Vagina (tissue), 2 donors: ENCODE results near the gene SLC9A7. TPM values are rescaled to one million over a fixed set of nuclear protein-coding genes. Genes with fewer than 3 reads are reported as not detected.
"Not testable (repeated sequence)": the region's sequence is repeated elsewhere in the genome, so short reads cannot be mapped to it uniquely, and the experiment has no call there.

ENCODE experiments used
- DNase-seq, 2 donors: peaks; one replicate each; pipeline ENCODE4 v3.0.0-alpha.2; 2017; ENCODE audit errors: extremely low spot score in 2 of 2
- H3K27ac ChIP-seq: fragments of 200-600 bp; sonication (generic); one replicate; pipeline ENCODE4 v1.5.1; 2019
- H3K27me3 ChIP-seq: fragments of 200-600 bp; sonication (generic); one replicate; pipeline ENCODE4 v1.5.1; 2019
- H3K36me3 ChIP-seq, 2 donors: fragments of 200-600 bp; sonication (generic); one replicate each; pipeline ENCODE4 v1.5.1; 2017 to 2019
- H3K4me1 ChIP-seq: fragments of 200-600 bp; sonication (generic); one replicate; pipeline ENCODE4 v1.5.1; 2019
- H3K4me3 ChIP-seq, 2 donors: fragments of 200-600 bp; sonication (generic); 1 replicate in 1 of 2; 2 replicates in 1 of 2; pipeline ENCODE4 v1.5.1; 2016 to 2019
- H3K9me3 ChIP-seq: fragments of 200-600 bp; sonication (generic); one replicate; pipeline ENCODE4 v1.5.1; 2019
- CTCF ChIP-seq, 3 experiments: fragments of 450-650 bp in 2 of 3; fragments of 200-600 bp in 1 of 3; sonication (generic) in 1 of 3; IDR thresholded peaks; one replicate each; pipeline ENCODE4 v1.5.1; 2017 to 2019; ENCODE audit warnings: antibody characterized with exemption in 3 of 3, mild to moderate bottlenecking in 2 of 3, moderate library complexity in 2 of 3
- POLR2A ChIP-seq, 2 donors: fragments of 450-650 bp; IDR thresholded peaks; one replicate each; pipeline ENCODE4 v1.6.1; 2017; ENCODE audit warnings: antibody characterized with exemption in 2 of 2, mild to moderate bottlenecking in 2 of 2, moderate library complexity in 2 of 2
- POLR2AphosphoS5 ChIP-seq, 2 donors: sonication (generic); formaldehyde crosslinking; IDR thresholded peaks; one replicate each; pipeline ENCODE4 v1.9.0; 2017; ENCODE audit warnings: antibody characterized with exemption in 2 of 2, mild to moderate bottlenecking in 2 of 2, low read depth in 1 of 2; ENCODE audit not compliant: insufficient read depth in 1 of 2
- intact Hi-C: fragments of 100-400 bp; cut with DNase I; formaldehyde crosslinking; loops from one replicate; pipeline ENCODE4 v1.15.1; 2023
- total RNA-seq: library from RNA; depleted of rRNA; stranded (reverse); fragments of >200 nt; gene quantifications from one replicate; pipeline ENCODE4 v1.2.3, GENCODE V29; 2016

Gene SLC9A7
- total RNA-seq, 1 donor from 2014 or later = 4.2 TPM

GRCh38 chrX:46793386-46794143 is 34.6 kb upstream of the SLC9A7 start:
- Histone ChIP-seq H3K27ac (no peak overlapping the region), H3K4me1 (no peaks in the 10 kb centered on the region), H3K9me3 (no peaks in the 10 kb centered on the region), H3K4me3 (no peak overlapping the region), H3K27me3 (no peaks in the 10 kb centered on the region), H3K36me3 (no peaks in the 10 kb centered on the region)
- no peak for DNase-seq
- TF ChIP-seq POLR2A (IDR thresholded peaks at IDR 0.05) (no peak), CTCF (IDR thresholded peaks at IDR 0.05) (no peak), POLR2AphosphoS5 (IDR thresholded peaks at IDR 0.05; ENCODE audit: insufficient read depth in 1 of 2, low read depth in 1 of 2) (no peak)
- intact Hi-C loops = loop anchor here (5.0 kb wide), 1 partner anchor 36 kb away; the partner anchor contains the start of gene SLC9A7

GRCh38 chrX:46792810-46793188 is 33.9 kb upstream of the SLC9A7 start:
- H3K4me1 ChIP-seq = no peaks in the 10 kb centered on the region
- no peaks in the 10 kb centered on the region for H3K9me3 ChIP-seq
- H3K27ac ChIP-seq = no peak overlapping the region
- no peak overlapping the region for H3K4me3 ChIP-seq
- no peak for DNase-seq
- no peak for TF ChIP-seq POLR2AphosphoS5 (IDR thresholded peaks at IDR 0.05; ENCODE audit: insufficient read depth in 1 of 2, low read depth in 1 of 2)
- TF ChIP-seq CTCF (IDR thresholded peaks at IDR 0.05) = no peak
- TF ChIP-seq POLR2A (IDR thresholded peaks at IDR 0.05) = no peak
- intact Hi-C loops = loop anchor here (5.0 kb wide), 1 partner anchor 35 kb away; the partner anchor contains the start of gene SLC9A7
- no peaks in the 10 kb centered on the region for H3K27me3 ChIP-seq
- no peaks in the 10 kb centered on the region for H3K36me3 ChIP-seq

GRCh38 chrX:46791927-46792809 is 33.2 kb upstream of the SLC9A7 start:
- H3K27ac ChIP-seq = no peak overlapping the region
- no peak for DNase-seq
- no peak overlapping the region for H3K4me3 ChIP-seq
- H3K36me3 ChIP-seq = no peaks in the 10 kb centered on the region
- no peaks in the 10 kb centered on the region for H3K27me3 ChIP-seq
- H3K9me3 ChIP-seq = no peaks in the 10 kb centered on the region
- H3K4me1 ChIP-seq = no peaks in the 10 kb centered on the region
- no peak for TF ChIP-seq CTCF (IDR thresholded peaks at IDR 0.05)
- peak in 1 of 2 donors; percentile 66 for TF ChIP-seq POLR2AphosphoS5 (IDR thresholded peaks at IDR 0.05; ENCODE audit: insufficient read depth in 1 of 2, low read depth in 1 of 2)
- no peak for TF ChIP-seq POLR2A (IDR thresholded peaks at IDR 0.05)
- intact Hi-C loops = loop anchor here (5.0 kb wide), 1 partner anchor 35 kb away; the partner anchor contains the start of gene SLC9A7

GRCh38 chrX:46788902-46789301 is 30.0 kb upstream of the SLC9A7 start:
- Histone ChIP-seq H3K9me3 (no peaks in the 10 kb centered on the region), H3K36me3 (no peaks in the 10 kb centered on the region), H3K4me1 (no peaks in the 10 kb centered on the region), H3K4me3 (no peak overlapping the region), H3K27me3 (no peaks in the 10 kb centered on the region), H3K27ac (no peak overlapping the region)
- TF ChIP-seq POLR2AphosphoS5 (IDR thresholded peaks at IDR 0.05; ENCODE audit: insufficient read depth in 1 of 2, low read depth in 1 of 2) (no peak), POLR2A (IDR thresholded peaks at IDR 0.05) (no peak)
- intact Hi-C loops = no loop called here
- DNase-seq = no peak

GRCh38 chrX:46784437-46784836 is 25.5 kb upstream of the SLC9A7 start:
- H3K36me3 ChIP-seq, intact Hi-C loops, H3K4me1 ChIP-seq, H3K27ac ChIP-seq, H3K27me3 ChIP-seq, H3K9me3 ChIP-seq, H3K4me3 ChIP-seq, DNase-seq: not testable (repeated sequence)
